Cardiac fibroblast (primary cell): ENCODE measurements around the gene NOL9.
A peak's percentile ranks its signal among the peaks of the same experiment; 100 is the strongest.

Source experiments
- DNase-seq, 2 donors: peaks; one replicate each; pipeline versions ENCODE4 v3.0.0 to v3.0.0-alpha.2; 2010; ENCODE audit warnings: low read depth in 2 of 2
- H3K4me3 ChIP-seq, 2 donors: replicated peaks in 1 of 2; 1 replicate in 1 of 2; 2 replicates in 1 of 2; pipeline ENCODE4 v1.5.1; 2011; ENCODE audit warnings: low read depth in 2 of 2, low read length in 2 of 2, mild to moderate bottlenecking in 2 of 2, moderate library complexity in 1 of 2
- TF ChIP-seq, protein P1 (sequence below): IDR thresholded peaks from one replicate; pipeline ENCODE4 v1.5.1; 2011; ENCODE audit warnings: low read depth, mild to moderate bottlenecking, low read length, inconsistent platforms

NOL9 gene

DNA sequence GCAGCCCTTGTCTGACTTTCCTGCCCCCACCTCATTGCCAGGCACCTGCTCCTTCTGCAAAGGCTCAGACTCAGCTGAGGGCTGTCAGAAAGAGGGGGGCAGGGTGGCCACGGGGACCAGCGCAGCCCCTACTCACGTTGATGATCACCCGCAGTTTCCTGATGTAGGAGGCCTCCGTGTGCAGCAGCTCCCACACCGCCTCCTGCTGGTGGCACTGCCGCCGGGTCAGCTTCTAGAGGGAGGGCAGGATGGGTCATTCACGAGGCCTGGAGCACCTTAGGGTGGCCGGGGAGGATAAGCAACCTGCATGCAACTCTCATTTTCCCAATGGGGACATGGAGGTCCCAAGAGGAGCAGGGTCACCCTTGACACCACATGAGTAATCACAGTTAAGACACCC, 81.9 kb downstream of the NOL9 start:
- TF ChIP-seq, protein P1, sequence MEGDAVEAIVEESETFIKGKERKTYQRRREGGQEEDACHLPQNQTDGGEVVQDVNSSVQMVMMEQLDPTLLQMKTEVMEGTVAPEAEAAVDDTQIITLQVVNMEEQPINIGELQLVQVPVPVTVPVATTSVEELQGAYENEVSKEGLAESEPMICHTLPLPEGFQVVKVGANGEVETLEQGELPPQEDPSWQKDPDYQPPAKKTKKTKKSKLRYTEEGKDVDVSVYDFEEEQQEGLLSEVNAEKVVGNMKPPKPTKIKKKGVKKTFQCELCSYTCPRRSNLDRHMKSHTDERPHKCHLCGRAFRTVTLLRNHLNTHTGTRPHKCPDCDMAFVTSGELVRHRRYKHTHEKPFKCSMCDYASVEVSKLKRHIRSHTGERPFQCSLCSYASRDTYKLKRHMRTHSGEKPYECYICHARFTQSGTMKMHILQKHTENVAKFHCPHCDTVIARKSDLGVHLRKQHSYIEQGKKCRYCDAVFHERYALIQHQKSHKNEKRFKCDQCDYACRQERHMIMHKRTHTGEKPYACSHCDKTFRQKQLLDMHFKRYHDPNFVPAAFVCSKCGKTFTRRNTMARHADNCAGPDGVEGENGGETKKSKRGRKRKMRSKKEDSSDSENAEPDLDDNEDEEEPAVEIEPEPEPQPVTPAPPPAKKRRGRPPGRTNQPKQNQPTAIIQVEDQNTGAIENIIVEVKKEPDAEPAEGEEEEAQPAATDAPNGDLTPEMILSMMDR = peak; percentile 40
- DNase-seq = no peak

DNA sequence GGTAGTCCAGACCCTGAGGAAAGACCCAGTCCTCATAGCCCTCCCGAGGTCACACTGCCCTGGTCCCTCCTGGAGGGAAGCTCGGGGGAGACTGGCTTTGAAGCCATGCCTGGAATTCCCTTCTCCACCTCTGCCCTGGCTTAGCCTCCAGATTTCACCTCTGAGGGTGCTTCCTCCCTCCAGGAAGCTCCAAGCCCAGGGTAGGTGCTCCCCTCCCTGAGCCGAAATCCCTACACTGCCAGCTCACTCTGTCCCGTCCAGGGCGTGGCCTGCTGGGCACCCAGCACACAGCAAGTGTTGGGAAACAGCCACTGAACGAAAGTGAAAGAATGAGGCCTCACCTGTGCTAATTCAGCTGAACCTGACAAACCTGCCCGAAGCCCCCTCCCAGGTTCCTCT, 82.3 kb downstream of the NOL9 start:
- no peak for DNase-seq
- no peak overlapping the region for H3K4me3 ChIP-seq
- TF ChIP-seq, protein P1 = no peak

More for the DNA sequence above, 81.9 kb downstream of the NOL9 start:
- no peak overlapping the region for H3K4me3 ChIP-seq
